Smooth muscle cell (in vitro differentiated cells): ENCODE measurements around the gene KCNG3. TPM values are rescaled to one million over a fixed set of nuclear protein-coding genes. Genes with fewer than 3 reads are reported as not detected.

ENCODE experiments used
- DNase-seq: peaks from one replicate; lab custom pipeline; 2025; ENCODE audit not compliant: unreplicated experiment; lab: John Stamatoyannopoulos, UW
- H2AFZ ChIP-seq: fragments of 200-600 bp; sonication (generic); 2 replicates; pipeline ENCODE4 v1.6.0; 2016; ENCODE audit warnings: antibody characterized with exemption, low read depth, mild to moderate bottlenecking
- H3F3A ChIP-seq: fragments of 200-600 bp; sonication (generic); 2 replicates; pipeline ENCODE4 v1.6.0; 2017; ENCODE audit warnings: antibody characterized with exemption, low read depth
- H3K27ac ChIP-seq: fragments of 200-600 bp; sonication (generic); 2 replicates; pipeline ENCODE4 v1.5.1; 2016; ENCODE audit warnings: low read depth, mild to moderate bottlenecking
- H3K27me3 ChIP-seq: fragments of 200-600 bp; sonication (generic); 2 replicates; pipeline ENCODE4 v1.6.1; 2016; ENCODE audit warnings: low read depth, mild to moderate bottlenecking
- H3K36me3 ChIP-seq: fragments of 200-600 bp; sonication (generic); 2 replicates; pipeline ENCODE4 v1.5.1; 2016; ENCODE audit warnings: low read depth
- H3K4me1 ChIP-seq: fragments of 200-600 bp; sonication (generic); 2 replicates; pipeline ENCODE4 v1.5.1; 2016; ENCODE audit warnings: low read depth
- H3K4me2 ChIP-seq: fragments of 200-600 bp; sonication (generic); 2 replicates; pipeline ENCODE4 v1.6.0; 2016; ENCODE audit warnings: mild to moderate bottlenecking
- H3K4me3 ChIP-seq: fragments of 200-600 bp; sonication (generic); 2 replicates; pipeline ENCODE4 v1.5.1; 2016; ENCODE audit warnings: mild to moderate bottlenecking
- H3K79me2 ChIP-seq: fragments of 200-600 bp; sonication (generic); 2 replicates; pipeline ENCODE4 v1.6.0; 2016; ENCODE audit warnings: low read depth, mild to moderate bottlenecking
- H3K9ac ChIP-seq: fragments of 200-600 bp; sonication (generic); 2 replicates; pipeline ENCODE4 v1.6.0; 2016; ENCODE audit warnings: low read depth
- H3K9me3 ChIP-seq: fragments of 200-600 bp; sonication (generic); replicated peaks from 2 replicates; pipeline ENCODE4 v1.5.1; 2016; ENCODE audit warnings: low read depth
- H4K20me1 ChIP-seq: fragments of 200-600 bp; sonication (generic); 2 replicates; pipeline ENCODE4 v1.6.0; 2016; ENCODE audit warnings: low read depth
- CTCF ChIP-seq: fragments of 200-600 bp; sonication (generic); IDR thresholded peaks from 2 replicates; pipeline ENCODE4 v1.5.1; 2017; ENCODE audit warnings: borderline replicate concordance, mild to moderate bottlenecking, antibody characterized with exemption; ENCODE audit not compliant: insufficient read depth, poor library complexity, severe bottlenecking
- WGBS: methylation state at CpG from one replicate; pipeline ENCODE4 v1.1.7; 2016; ENCODE audit warnings: low lambda C conversion rate; 5-methylcytosine and 5-hydroxymethylcytosine counted together
- polyA plus RNA-seq: library from polyadenylated mRNA; unstranded; fragments of >200 nt; fragmentation: Nextera tagmentation; extraction: Ambion mirVana; gene quantifications from 2 replicates; pipeline ENCODE4 v1.2.1, GENCODE V29; 2016
- total RNA-seq: library from RNA; depleted of rRNA; stranded (reverse); fragments of >200 nt; gene quantifications from 2 replicates; pipeline ENCODE4 v1.2.3, GENCODE V29; 2014

The KCNG3 gene
- total and polyA plus RNA-seq, 2 experiments from 2014 or later: not detected

- Histone ChIP-seq H4K20me1 (no peaks in the 10 kb centered on the region), H3K9me3 (no peaks in the 10 kb centered on the region), H3K4me1 (no peaks in the 10 kb centered on the region), H3K27me3 (no peaks in the 10 kb centered on the region), H2AFZ (no peak overlapping the region), H3K9ac (no peak overlapping the region), H3K4me3 (no peak overlapping the region), H3K79me2 (no peaks in the 10 kb centered on the region), H3K27ac (no peak overlapping the region), H3K4me2 (no peak overlapping the region), H3F3A (no peaks in the 10 kb centered on the region), H3K36me3 (no peaks in the 10 kb centered on the region)
- DNase-seq: no peak
- TF ChIP-seq CTCF: no peak
- 91% methylated on average over 5 of the region's 5 CpGs for WGBS
These were observed 49.9 kb downstream of the KCNG3 start for GRCh38 chr2:42443718-42444399.

- no peaks in the 10 kb centered on the region for H3F3A ChIP-seq
- H3K4me2 ChIP-seq: no peak overlapping the region
- no peak overlapping the region for H3K9ac ChIP-seq
- H3K4me3 ChIP-seq: no peak overlapping the region
- TF ChIP-seq CTCF: no peak
- H2AFZ ChIP-seq: no peak overlapping the region
- WGBS: 86% methylated on average over 2 of the region's 2 CpGs
- DNase-seq: no peak
- H3K9me3 ChIP-seq: no peaks in the 10 kb centered on the region
- no peaks in the 10 kb centered on the region for H3K27me3 ChIP-seq
- no peaks in the 10 kb centered on the region for H4K20me1 ChIP-seq
- no peaks in the 10 kb centered on the region for H3K4me1 ChIP-seq
- H3K36me3 ChIP-seq: no peaks in the 10 kb centered on the region
- H3K27ac ChIP-seq: no peak overlapping the region
- H3K79me2 ChIP-seq: no peaks in the 10 kb centered on the region
These were observed 51.0 kb downstream of the KCNG3 start for GRCh38 chr2:42442774-42443173.

- no peak for TF ChIP-seq CTCF
- Histone ChIP-seq H3K36me3 (no peaks in the 10 kb centered on the region), H3K9ac (no peak overlapping the region), H3K4me2 (no peak overlapping the region), H3K9me3 (no peaks in the 10 kb centered on the region), H3F3A (no peaks in the 10 kb centered on the region), H4K20me1 (no peaks in the 10 kb centered on the region), H3K4me1 (no peaks in the 10 kb centered on the region), H3K4me3 (no peak overlapping the region), H3K27me3 (peaks cover 4% of the 10 kb centered on the region), H3K27ac (no peak overlapping the region), H2AFZ (no peak overlapping the region), H3K79me2 (no peaks in the 10 kb centered on the region)
- no peak for DNase-seq
These were observed 55.1 kb downstream of the KCNG3 start for GRCh38 chr2:42438685-42439084.

- whole genome bisulfite sequencing: 89% methylated on average over 2 of the region's 2 CpGs
- Histone ChIP-seq H3K27me3 (peaks cover 8% of the 10 kb centered on the region), H3K4me3 (no peak overlapping the region), H3K27ac (no peak overlapping the region), H3K79me2 (no peaks in the 10 kb centered on the region), H2AFZ (no peak overlapping the region), H4K20me1 (no peaks in the 10 kb centered on the region), H3K36me3 (no peaks in the 10 kb centered on the region), H3F3A (no peaks in the 10 kb centered on the region), H3K9me3 (no peaks in the 10 kb centered on the region), H3K9ac (no peak overlapping the region), H3K4me1 (no peaks in the 10 kb centered on the region), H3K4me2 (no peak overlapping the region)
- TF ChIP-seq CTCF: no peak
- DNase-seq: no peak
These were observed 57.4 kb downstream of the KCNG3 start for GRCh38 chr2:42436370-42436769.
